Panc1 (cell line): ENCODE results near the gene PRR5L. TPM values are rescaled to one million over a fixed set of nuclear protein-coding genes. Genes with fewer than 3 reads are reported as not detected.

Source experiments
- ATAC-seq: fragments of 200-7000 bp; cut with Tn5 transposase; 2 replicates; pipeline ENCODE4 v1.9.1; 2020; ENCODE audit warnings: mild to moderate bottlenecking, moderate library complexity
- BruUV-seq: library from RNA; stranded (reverse); fragments of 400-500 nt; replicated peaks from 2 replicates; lab custom pipeline; 2021; lab: Mats Ljungman, UMichigan
- CTCF ChIA-PET: fragments of 300-600 bp; sonication (Branson Sonifier 250); formaldehyde crosslinking; loops from one replicate; lab custom pipeline; 2022; ENCODE audit warnings: antibody characterized with exemption; lab: Charles Lee
- POLR2A ChIA-PET: fragments of 300-600 bp; sonication (Branson Sonifier 250); formaldehyde crosslinking; loops from one replicate; lab custom pipeline; 2022; ENCODE audit warnings: antibody characterized with exemption; lab: Charles Lee
- DNase-seq: peaks from one replicate; pipeline ENCODE4 v3.0.0-alpha.2; 2010; ENCODE audit warnings: low read depth, low spot score
- H3K27ac ChIP-seq: 2 replicates; pipeline ENCODE4 v1.5.1; 2011; ENCODE audit warnings: mild to moderate bottlenecking, low read length, inconsistent platforms
- H3K27me3 ChIP-seq: fragments of 200-500 bp; sonication (Bioruptor generic); 2 replicates; pipeline ENCODE4 v1.6.0; 2014; ENCODE audit warnings: low read length, inconsistent platforms; ENCODE audit not compliant: control insufficient read depth, insufficient read depth
- H3K36me3 ChIP-seq: fragments of 200-500 bp; sonication (Bioruptor generic); 2 replicates; pipeline ENCODE4 v1.5.1; 2014; ENCODE audit warnings: inconsistent platforms, mild to moderate bottlenecking, low read length, moderate library complexity; ENCODE audit not compliant: control insufficient read depth, insufficient read depth
- H3K4me1 ChIP-seq: 2 replicates; pipeline ENCODE4 v1.5.1; 2011; ENCODE audit warnings: inconsistent platforms, mild to moderate bottlenecking, low read length, moderate library complexity; ENCODE audit not compliant: control insufficient read depth, insufficient read depth
- H3K4me3 ChIP-seq, 2 experiments: 2 replicates each; pipeline ENCODE4 v1.5.1; 2011 to 2012; ENCODE audit warnings: low read depth in 2 of 2, low read length in 2 of 2, mild to moderate bottlenecking in 2 of 2, inconsistent platforms in 1 of 2, moderate library complexity in 1 of 2
- H3K9me3 ChIP-seq: fragments of 200-500 bp; sonication (Bioruptor generic); 2 replicates; pipeline ENCODE4 v1.5.1; 2014; ENCODE audit warnings: low read depth, mild to moderate bottlenecking, inconsistent platforms, low read length, moderate library complexity; ENCODE audit not compliant: control insufficient read depth, insufficient read depth
- POLR2AphosphoS5 ChIP-seq: IDR thresholded peaks from 2 replicates; pipeline ENCODE4 v1.6.1; 2012; ENCODE audit warnings: mild to moderate bottlenecking, low read depth, low read length, moderate library complexity
- REST ChIP-seq, 2 experiments: IDR thresholded peaks; 2 replicates each; pipeline ENCODE4 v1.6.1; 2011 to 2012; ENCODE audit warnings: low read depth in 2 of 2, control low read depth in 1 of 2, low read length in 1 of 2, mild to moderate bottlenecking in 1 of 2, moderate library complexity in 1 of 2; ENCODE audit not compliant: insufficient read depth in 1 of 2
- SIN3A ChIP-seq: IDR thresholded peaks from 2 replicates; pipeline ENCODE4 v1.6.1; 2012; ENCODE audit warnings: low read depth, mild to moderate bottlenecking, low read length, moderate library complexity, borderline replicate concordance; ENCODE audit not compliant: insufficient read depth
- TCF7L2 ChIP-seq: IDR thresholded peaks from 2 replicates; pipeline ENCODE4 v1.6.1; 2011; ENCODE audit warnings: mild to moderate bottlenecking, low read depth, low read length, inconsistent platforms
- in situ Hi-C: cut with HindIII; loops from 2 replicates; pipeline ENCODE4 v1.10.0; 2016; ENCODE audit warnings: low sequenced_read_pairs, low pct_unique_long_range_greater_than_20kb
- intact Hi-C: fragments of 100-400 bp; cut with micrococcal nuclease; formaldehyde crosslinking; loops from one replicate; pipeline ENCODE4 v1.10.0; 2022; ENCODE audit not compliant: unreplicated experiment
- total RNA-seq: library from RNA; stranded (reverse); gene quantifications from one replicate; pipeline ENCODE4 v1.2.1, GENCODE V29; 2021; ENCODE audit not compliant: unreplicated experiment
- TF ChIP-seq, protein P1 (sequence below): fragments of 450-650 bp; IDR thresholded peaks from 2 replicates; pipeline ENCODE4 v1.5.1; 2017; ENCODE audit warnings: mild to moderate bottlenecking

The PRR5L gene
- total RNA-seq, 1 experiment from 2014 or later, result 0.36 TPM

GRCh38 chr11:36352922-36353321 lies 56.8 kb downstream of the PRR5L start:
- POLR2A ChIA-PET, result no interaction called here
- Histone ChIP-seq H3K9me3 (no peaks in the 10 kb centered on the region), H3K4me3 (no peak overlapping the region), H3K27me3 (no peaks in the 10 kb centered on the region; the same call in none of the 2 replicates), H3K27ac (no peak overlapping the region), H3K4me1 (no peaks in the 10 kb centered on the region), H3K36me3 (no peaks in the 10 kb centered on the region)
- ATAC-seq, result no peak
- intact Hi-C loops (no loop called here), in situ Hi-C loops (no loop called here)
- no TSS peak for BruUV-seq
- TF ChIP-seq REST (IDR thresholded peaks at IDR 0.05; ENCODE audit: insufficient read depth in 1 of 2, low read depth in 2 of 2, low read length in 1 of 2), result no peak
- TF ChIP-seq SIN3A, result no peak
- no peak for TF ChIP-seq POLR2AphosphoS5
- no peak for TF ChIP-seq TCF7L2
- TF ChIP-seq, protein P1, sequence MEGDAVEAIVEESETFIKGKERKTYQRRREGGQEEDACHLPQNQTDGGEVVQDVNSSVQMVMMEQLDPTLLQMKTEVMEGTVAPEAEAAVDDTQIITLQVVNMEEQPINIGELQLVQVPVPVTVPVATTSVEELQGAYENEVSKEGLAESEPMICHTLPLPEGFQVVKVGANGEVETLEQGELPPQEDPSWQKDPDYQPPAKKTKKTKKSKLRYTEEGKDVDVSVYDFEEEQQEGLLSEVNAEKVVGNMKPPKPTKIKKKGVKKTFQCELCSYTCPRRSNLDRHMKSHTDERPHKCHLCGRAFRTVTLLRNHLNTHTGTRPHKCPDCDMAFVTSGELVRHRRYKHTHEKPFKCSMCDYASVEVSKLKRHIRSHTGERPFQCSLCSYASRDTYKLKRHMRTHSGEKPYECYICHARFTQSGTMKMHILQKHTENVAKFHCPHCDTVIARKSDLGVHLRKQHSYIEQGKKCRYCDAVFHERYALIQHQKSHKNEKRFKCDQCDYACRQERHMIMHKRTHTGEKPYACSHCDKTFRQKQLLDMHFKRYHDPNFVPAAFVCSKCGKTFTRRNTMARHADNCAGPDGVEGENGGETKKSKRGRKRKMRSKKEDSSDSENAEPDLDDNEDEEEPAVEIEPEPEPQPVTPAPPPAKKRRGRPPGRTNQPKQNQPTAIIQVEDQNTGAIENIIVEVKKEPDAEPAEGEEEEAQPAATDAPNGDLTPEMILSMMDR, result no peak
- DNase-seq, result no peak
- CTCF ChIA-PET, result no interaction called here

DNA sequence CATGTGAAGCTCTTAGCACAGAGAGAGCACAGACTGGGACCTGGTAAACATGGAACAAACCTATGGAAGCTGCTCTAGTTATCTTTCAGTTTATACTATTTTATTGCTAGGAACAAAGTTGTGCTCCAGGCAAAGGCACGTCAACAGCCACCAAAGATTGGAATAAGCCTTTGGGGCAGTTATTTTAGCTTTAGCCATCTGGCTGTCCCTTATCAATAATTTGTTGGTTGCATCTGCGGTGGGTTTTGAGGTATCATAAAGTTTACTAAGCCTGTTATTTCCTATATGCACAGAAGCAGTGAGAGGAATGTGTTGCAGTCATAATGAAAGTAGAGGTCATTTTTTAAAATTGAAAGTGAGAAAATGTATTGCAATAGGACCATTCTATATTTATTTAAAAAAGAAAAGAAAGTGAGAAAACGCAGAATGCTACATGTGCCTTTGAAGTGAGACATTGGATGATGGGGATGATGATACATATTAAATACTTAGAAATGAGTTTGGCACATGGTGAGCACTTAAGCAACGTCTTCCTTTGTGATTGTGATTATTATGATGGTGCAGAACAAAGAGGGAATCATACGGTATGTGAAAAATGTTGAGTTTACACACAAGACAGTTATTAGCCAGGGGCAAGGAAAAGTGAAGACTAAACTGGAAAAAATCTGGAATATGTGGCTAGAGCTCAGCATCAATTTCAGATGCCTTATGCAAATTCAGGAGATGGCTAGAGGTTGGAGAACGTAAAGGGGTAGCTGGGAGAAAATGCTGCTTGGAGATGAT lies 58.3 kb downstream of the PRR5L start:
- DNase-seq (no peak), ATAC-seq (no peak)
- POLR2A ChIA-PET, result no interaction called here
- H3K27ac ChIP-seq, result no peak overlapping the region
- intact Hi-C loops, result no loop called here
- H3K36me3 ChIP-seq, result no peaks in the 10 kb centered on the region
- CTCF ChIA-PET, result no interaction called here
- no peak overlapping the region for H3K4me3 ChIP-seq
- no TSS peak for BruUV-seq
- H3K27me3 ChIP-seq, result no peaks in the 10 kb centered on the region; the same call in none of the 2 replicates
- no peaks in the 10 kb centered on the region for H3K9me3 ChIP-seq
- in situ Hi-C loops, result no loop called here
- no peak for TF ChIP-seq TCF7L2
- TF ChIP-seq REST (IDR thresholded peaks at IDR 0.05; ENCODE audit: insufficient read depth in 1 of 2, low read depth in 2 of 2, low read length in 1 of 2), result no peak
- TF ChIP-seq, protein P1, result no peak
- no peak for TF ChIP-seq POLR2AphosphoS5
- TF ChIP-seq SIN3A, result no peak
- H3K4me1 ChIP-seq, result no peaks in the 10 kb centered on the region
